Measurements from ENCODE around the gene CFAP69. TPM values are rescaled to one million over a fixed set of nuclear protein-coding genes. Genes with fewer than 3 reads are reported as not detected.
A peak's percentile ranks its signal among the peaks of the same experiment; 100 is the strongest.
"Not testable (repeated sequence)": the region's sequence is repeated elsewhere in the genome, so short reads cannot be mapped to it uniquely, and the experiment has no call there.

CFAP69 gene
- polyA plus RNA-seq, 4 donors = 1.0 to 4.9 (median 4.2) TPM

DNA sequence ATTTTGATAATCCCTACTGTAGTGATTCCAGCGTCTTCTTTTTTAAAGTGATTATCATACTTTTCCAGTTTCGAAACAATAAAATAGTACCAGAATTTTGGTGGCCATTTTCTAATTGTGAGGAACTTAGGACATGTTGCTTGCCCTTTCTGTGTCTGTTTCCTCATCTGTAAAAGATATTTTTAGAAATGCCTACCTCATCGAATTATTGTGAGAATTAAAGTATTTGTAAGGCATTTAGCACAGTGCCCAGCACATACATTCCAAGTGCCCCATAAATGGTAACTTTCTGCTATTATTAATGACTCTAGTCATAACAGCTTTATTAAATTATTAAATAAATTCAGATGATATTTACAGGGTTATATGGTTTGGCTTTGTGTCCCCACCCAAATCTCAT is 3.7 kb downstream of the CFAP69 start:
- Histone ChIP-seq H3K27me3 (ENCODE audit: control insufficient read depth in 3 of 3, insufficient read depth in 3 of 3, low read length in 3 of 3) (peaks cover 0 to 2% (median 0%) of the 10 kb centered on the region in 3 donors), H3K4me3 (ENCODE audit: low read depth in 1 of 3, low read length in 3 of 3) (no peak overlapping the region), H3K27ac (ENCODE audit: low read depth in 1 of 3, low read length in 2 of 3) (no peak overlapping the region), H3K9me3 (ENCODE audit: control insufficient read depth in 2 of 2, insufficient read depth in 1 of 2, low read depth in 1 of 2, low read length in 1 of 2) (no peaks in the 10 kb centered on the region), H3K4me1 (ENCODE audit: control insufficient read depth in 3 of 3, insufficient read depth in 2 of 3, low read depth in 1 of 3, low read length in 2 of 3) (peaks cover 4 to 11% (median 5%) of the 10 kb centered on the region in 3 donors), H3K36me3 (ENCODE audit: control insufficient read depth in 3 of 3, insufficient read depth in 2 of 3, low read depth in 1 of 3, low read length in 3 of 3) (no peaks in the 10 kb centered on the region)
- FAIRE-seq (no peak), DNase-seq (no peak)
- WGBS, 3 donors = 88 to 90% (median 88%) methylated on average over 3 of the region's 3 CpGs

DNA sequence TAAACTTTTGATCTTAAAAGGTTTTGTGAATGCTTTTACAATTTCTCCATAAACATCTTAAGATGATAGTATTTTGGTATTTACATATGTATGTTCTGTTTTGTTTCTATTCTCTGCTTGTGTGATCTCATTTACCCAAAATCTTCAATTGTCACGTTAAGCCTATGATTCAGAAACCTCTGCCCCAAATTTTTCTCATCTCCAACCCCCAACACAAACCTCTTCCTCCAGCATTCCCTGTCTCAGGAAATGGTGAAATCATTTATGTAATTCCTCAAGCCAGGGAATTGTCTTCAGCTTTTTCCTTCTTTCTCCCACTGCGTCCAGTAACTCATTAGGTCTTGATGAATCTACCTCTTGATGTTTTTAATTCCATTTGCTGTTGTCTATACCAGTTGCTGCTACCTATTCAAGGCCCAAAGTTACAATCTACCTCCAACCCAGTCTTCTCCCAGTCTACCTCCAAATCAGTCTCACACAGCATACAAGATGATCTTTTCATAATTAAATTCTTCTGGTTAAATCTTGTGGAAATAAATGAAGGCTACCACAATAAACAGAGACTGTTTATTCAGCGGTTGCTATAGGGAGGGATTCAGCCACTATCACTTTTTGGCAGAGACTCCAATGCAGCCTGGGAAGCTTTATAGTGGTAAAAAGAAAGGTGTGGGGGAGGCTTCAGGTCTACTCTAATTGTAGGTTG is 5.8 kb downstream of the CFAP69 start:
- no peak for FAIRE-seq
- Histone ChIP-seq H3K4me1 (ENCODE audit: control insufficient read depth in 3 of 3, insufficient read depth in 2 of 3, low read depth in 1 of 3, low read length in 2 of 3) (peaks cover 0 to 2% (median under 1%) of the 10 kb centered on the region in 3 donors), H3K36me3 (ENCODE audit: control insufficient read depth in 3 of 3, insufficient read depth in 2 of 3, low read depth in 1 of 3, low read length in 3 of 3) (no peaks in the 10 kb centered on the region), H3K9me3 (ENCODE audit: control insufficient read depth in 2 of 2, insufficient read depth in 1 of 2, low read depth in 1 of 2, low read length in 1 of 2) (no peaks in the 10 kb centered on the region), H3K27ac (ENCODE audit: low read depth in 1 of 3, low read length in 2 of 3) (peak overlapping the region in 1 of 3 donors; percentile 21), H3K27me3 (ENCODE audit: control insufficient read depth in 3 of 3, insufficient read depth in 3 of 3, low read length in 3 of 3) (peaks cover 0 to 2% (median 0%) of the 10 kb centered on the region in 3 donors), H3K4me3 (ENCODE audit: low read depth in 1 of 3, low read length in 3 of 3) (no peak overlapping the region)
- 63 to 70% (median 69%) methylated on average over 3 of the region's 3 CpGs for WGBS, 3 donors
- no peak for DNase-seq

DNA sequence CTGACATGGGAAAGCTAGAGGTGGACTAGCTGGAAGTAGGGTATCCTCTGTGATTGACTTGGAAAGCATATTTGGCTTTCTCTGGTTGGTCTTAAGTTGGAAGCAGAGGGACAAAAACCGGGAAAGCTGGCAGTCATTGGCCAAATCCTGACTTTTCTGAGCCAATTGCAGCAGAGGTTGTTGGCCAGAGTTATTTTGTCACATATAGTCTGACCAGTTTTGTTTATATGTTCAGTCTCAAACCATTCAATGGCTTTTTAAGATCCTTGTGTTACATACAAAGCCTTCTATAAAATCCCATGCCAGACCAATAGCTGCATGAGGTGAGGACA is 6.3 kb downstream of the CFAP69 start:
- no peaks in the 10 kb centered on the region for H3K36me3 ChIP-seq (ENCODE audit: control insufficient read depth in 3 of 3, insufficient read depth in 2 of 3, low read depth in 1 of 3, low read length in 3 of 3)
- H3K4me3 ChIP-seq (ENCODE audit: low read depth in 1 of 3, low read length in 3 of 3) = no peak overlapping the region
- FAIRE-seq = no peak
- 65 to 76% (median 67%) methylated on average over 1 of the region's 1 CpG for WGBS, 3 donors
- DNase-seq = no peak
- no peaks in the 10 kb centered on the region for H3K9me3 ChIP-seq (ENCODE audit: control insufficient read depth in 2 of 2, insufficient read depth in 1 of 2, low read depth in 1 of 2, low read length in 1 of 2)
- peak overlapping the region in 1 of 3 donors; percentile 17 for H3K27ac ChIP-seq (ENCODE audit: low read depth in 1 of 3, low read length in 2 of 3)
- peaks cover 0 to 2% (median 0%) of the 10 kb centered on the region in 3 donors for H3K4me1 ChIP-seq (ENCODE audit: control insufficient read depth in 3 of 3, insufficient read depth in 2 of 3, low read depth in 1 of 3, low read length in 2 of 3)
- peaks cover 0 to under 1% (median 0%) of the 10 kb centered on the region in 3 donors for H3K27me3 ChIP-seq (ENCODE audit: control insufficient read depth in 3 of 3, insufficient read depth in 3 of 3, low read length in 3 of 3)

DNA sequence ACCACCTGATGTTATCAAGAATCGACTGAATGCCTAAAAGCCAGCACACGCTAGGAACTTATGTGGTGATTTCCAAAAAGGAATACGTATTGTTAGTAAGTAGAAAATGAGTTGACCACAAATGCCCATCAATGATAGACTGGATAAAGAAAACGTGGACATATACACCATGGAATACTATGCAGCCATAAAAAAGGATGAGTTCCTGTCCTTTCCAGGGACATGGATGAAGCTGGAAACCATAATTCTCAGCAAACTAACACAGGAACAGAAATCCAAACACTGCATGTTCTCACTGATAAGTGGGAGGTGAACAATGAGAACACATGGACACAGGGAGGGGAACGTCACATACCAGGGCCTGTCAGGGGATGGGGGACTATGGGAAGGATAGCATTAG is 11.0 kb downstream of the CFAP69 start:
- not testable (repeated sequence) for H3K9me3 ChIP-seq (ENCODE audit: control insufficient read depth in 2 of 2, insufficient read depth in 1 of 2, low read depth in 1 of 2, low read length in 1 of 2); H3K4me1 ChIP-seq (ENCODE audit: control insufficient read depth in 3 of 3, insufficient read depth in 2 of 3, low read depth in 1 of 3, low read length in 2 of 3); H3K27ac ChIP-seq (ENCODE audit: low read depth in 1 of 3, low read length in 2 of 3); H3K27me3 ChIP-seq (ENCODE audit: control insufficient read depth in 3 of 3, insufficient read depth in 3 of 3, low read length in 3 of 3); FAIRE-seq; DNase-seq; H3K4me3 ChIP-seq (ENCODE audit: low read depth in 1 of 3, low read length in 3 of 3); H3K36me3 ChIP-seq (ENCODE audit: control insufficient read depth in 3 of 3, insufficient read depth in 2 of 3, low read depth in 1 of 3, low read length in 3 of 3)
- 91 to 94% (median 93%) methylated on average over 5 of the region's 5 CpGs for WGBS, 3 donors

DNA sequence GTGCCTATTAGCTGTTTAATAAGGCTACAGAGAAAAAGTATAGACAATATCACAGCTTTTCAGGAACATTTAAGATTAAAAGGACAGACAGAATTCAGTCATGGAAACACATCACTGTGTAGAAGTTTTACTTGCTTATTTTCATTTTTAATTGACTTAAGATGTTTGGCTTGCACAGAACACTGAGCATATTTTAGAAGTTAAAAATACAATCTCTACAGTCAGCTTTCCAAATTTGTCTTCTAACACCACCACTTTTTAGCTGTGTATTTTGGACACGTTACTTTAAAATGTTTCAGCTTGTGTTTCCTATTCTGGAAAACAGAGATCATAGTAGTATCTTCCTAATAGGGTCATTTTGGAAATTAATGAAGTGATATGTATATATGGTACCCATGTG is 11.8 kb downstream of the CFAP69 start:
- H3K4me3 ChIP-seq (ENCODE audit: low read depth in 1 of 3, low read length in 3 of 3) = no peak overlapping the region
- no peaks in the 10 kb centered on the region for H3K9me3 ChIP-seq (ENCODE audit: control insufficient read depth in 2 of 2, insufficient read depth in 1 of 2, low read depth in 1 of 2, low read length in 1 of 2)
- no peaks in the 10 kb centered on the region for H3K4me1 ChIP-seq (ENCODE audit: control insufficient read depth in 3 of 3, insufficient read depth in 2 of 3, low read depth in 1 of 3, low read length in 2 of 3)
- DNase-seq = no peak
- no peaks in the 10 kb centered on the region for H3K36me3 ChIP-seq (ENCODE audit: control insufficient read depth in 3 of 3, insufficient read depth in 2 of 3, low read depth in 1 of 3, low read length in 3 of 3)
- no peak for FAIRE-seq
- 77 to 95% (median 85%) methylated on average over 1 of the region's 1 CpG for WGBS, 3 donors
- H3K27me3 ChIP-seq (ENCODE audit: control insufficient read depth in 3 of 3, insufficient read depth in 3 of 3, low read length in 3 of 3) = no peaks in the 10 kb centered on the region
- no peak overlapping the region for H3K27ac ChIP-seq (ENCODE audit: low read depth in 1 of 3, low read length in 2 of 3)

DNA sequence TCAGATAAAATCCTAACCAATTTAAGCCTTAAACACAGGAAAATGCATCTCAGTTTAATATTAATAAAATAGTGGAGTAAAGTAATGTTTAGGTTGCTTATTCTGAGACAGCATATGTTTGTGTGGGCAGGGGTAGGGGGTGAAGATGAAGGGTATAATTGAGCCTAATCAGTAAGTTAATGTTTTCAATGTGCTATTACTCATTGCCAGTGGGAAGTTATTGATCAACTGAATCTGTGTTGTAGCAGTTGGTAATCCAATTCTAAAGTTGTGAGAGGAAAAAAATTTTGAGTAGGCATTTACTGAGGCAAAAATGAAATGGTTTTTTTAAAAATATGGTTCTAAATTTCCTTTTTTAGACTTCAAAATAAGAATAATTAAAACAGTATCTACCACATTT is 16.5 kb downstream of the CFAP69 start:
- DNase-seq (no peak), FAIRE-seq (no peak)
- H3K27ac ChIP-seq (ENCODE audit: low read depth in 1 of 3, low read length in 2 of 3) = no peak overlapping the region
- no peaks in the 10 kb centered on the region for H3K27me3 ChIP-seq (ENCODE audit: control insufficient read depth in 3 of 3, insufficient read depth in 3 of 3, low read length in 3 of 3)
- H3K36me3 ChIP-seq (ENCODE audit: control insufficient read depth in 3 of 3, insufficient read depth in 2 of 3, low read depth in 1 of 3, low read length in 3 of 3) = no peaks in the 10 kb centered on the region
- H3K4me3 ChIP-seq (ENCODE audit: low read depth in 1 of 3, low read length in 3 of 3) = no peak overlapping the region
- no peaks in the 10 kb centered on the region for H3K9me3 ChIP-seq (ENCODE audit: control insufficient read depth in 2 of 2, insufficient read depth in 1 of 2, low read depth in 1 of 2, low read length in 1 of 2)
- H3K4me1 ChIP-seq (ENCODE audit: control insufficient read depth in 3 of 3, insufficient read depth in 2 of 3, low read depth in 1 of 3, low read length in 2 of 3) = no peaks in the 10 kb centered on the region

DNA sequence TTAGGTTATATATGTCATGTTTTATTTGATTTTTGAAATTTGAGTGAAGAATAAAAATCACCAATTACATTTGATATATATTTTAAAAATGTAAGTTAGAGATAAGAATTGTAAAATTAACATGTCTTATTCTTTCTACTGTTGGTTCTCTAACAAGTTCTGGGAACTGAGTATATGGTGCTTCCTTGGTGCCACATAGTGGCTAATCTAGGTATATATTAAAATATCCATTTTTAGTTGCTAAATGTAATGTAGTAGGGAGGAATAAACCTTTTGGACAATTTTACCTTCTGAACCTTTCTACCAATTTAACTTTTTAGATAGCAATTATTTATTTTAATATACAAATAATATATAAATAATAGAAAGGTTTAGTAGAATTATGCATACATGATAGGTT is 17.5 kb downstream of the CFAP69 start:
- no peaks in the 10 kb centered on the region for H3K36me3 ChIP-seq (ENCODE audit: control insufficient read depth in 3 of 3, insufficient read depth in 2 of 3, low read depth in 1 of 3, low read length in 3 of 3)
- peak; percentile 46 to 51 for DNase-seq
- H3K4me3 ChIP-seq (ENCODE audit: low read depth in 1 of 3, low read length in 3 of 3) = no peak overlapping the region
- H3K9me3 ChIP-seq (ENCODE audit: control insufficient read depth in 2 of 2, insufficient read depth in 1 of 2, low read depth in 1 of 2, low read length in 1 of 2) = no peaks in the 10 kb centered on the region
- no peak overlapping the region for H3K27ac ChIP-seq (ENCODE audit: low read depth in 1 of 3, low read length in 2 of 3)
- FAIRE-seq = peak; percentile 97
- no peaks in the 10 kb centered on the region for H3K27me3 ChIP-seq (ENCODE audit: control insufficient read depth in 3 of 3, insufficient read depth in 3 of 3, low read length in 3 of 3)
- peaks cover 0 to 5% (median 3%) of the 10 kb centered on the region in 3 donors for H3K4me1 ChIP-seq (ENCODE audit: control insufficient read depth in 3 of 3, insufficient read depth in 2 of 3, low read depth in 1 of 3, low read length in 2 of 3)

DNA sequence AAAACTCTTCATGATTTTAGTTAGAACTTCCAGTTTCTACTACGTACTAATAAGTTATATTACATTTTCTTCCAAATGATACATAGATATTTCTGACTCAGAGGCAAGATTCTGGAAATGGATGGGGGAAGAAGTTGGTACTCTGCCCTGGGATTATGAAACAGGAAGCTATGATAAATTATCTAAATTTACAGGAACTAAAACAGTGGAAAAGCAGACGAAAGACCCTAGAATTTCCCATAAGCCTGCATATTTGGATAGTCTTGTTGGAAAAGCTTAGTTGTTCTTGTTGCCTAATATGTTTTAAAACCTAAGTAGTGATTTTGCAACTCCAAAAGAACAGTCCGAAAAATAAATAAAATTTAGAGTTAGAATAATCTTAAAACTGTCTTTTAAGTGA is 21.8 kb downstream of the CFAP69 start:
- DNase-seq (no peak), FAIRE-seq (no peak)
- H3K4me1 ChIP-seq (ENCODE audit: control insufficient read depth in 3 of 3, insufficient read depth in 2 of 3, low read depth in 1 of 3, low read length in 2 of 3) = peaks cover 0 to 5% (median 3%) of the 10 kb centered on the region in 3 donors
- H3K4me3 ChIP-seq (ENCODE audit: low read depth in 1 of 3, low read length in 3 of 3) = no peak overlapping the region
- H3K27me3 ChIP-seq (ENCODE audit: control insufficient read depth in 3 of 3, insufficient read depth in 3 of 3, low read length in 3 of 3) = no peaks in the 10 kb centered on the region
- H3K36me3 ChIP-seq (ENCODE audit: control insufficient read depth in 3 of 3, insufficient read depth in 2 of 3, low read depth in 1 of 3, low read length in 3 of 3) = no peaks in the 10 kb centered on the region
- H3K9me3 ChIP-seq (ENCODE audit: control insufficient read depth in 2 of 2, insufficient read depth in 1 of 2, low read depth in 1 of 2, low read length in 1 of 2) = no peaks in the 10 kb centered on the region
- 56 to 68% (median 67%) methylated on average over 3 of the region's 3 CpGs for WGBS, 3 donors
- no peak overlapping the region for H3K27ac ChIP-seq (ENCODE audit: low read depth in 1 of 3, low read length in 2 of 3)

DNA sequence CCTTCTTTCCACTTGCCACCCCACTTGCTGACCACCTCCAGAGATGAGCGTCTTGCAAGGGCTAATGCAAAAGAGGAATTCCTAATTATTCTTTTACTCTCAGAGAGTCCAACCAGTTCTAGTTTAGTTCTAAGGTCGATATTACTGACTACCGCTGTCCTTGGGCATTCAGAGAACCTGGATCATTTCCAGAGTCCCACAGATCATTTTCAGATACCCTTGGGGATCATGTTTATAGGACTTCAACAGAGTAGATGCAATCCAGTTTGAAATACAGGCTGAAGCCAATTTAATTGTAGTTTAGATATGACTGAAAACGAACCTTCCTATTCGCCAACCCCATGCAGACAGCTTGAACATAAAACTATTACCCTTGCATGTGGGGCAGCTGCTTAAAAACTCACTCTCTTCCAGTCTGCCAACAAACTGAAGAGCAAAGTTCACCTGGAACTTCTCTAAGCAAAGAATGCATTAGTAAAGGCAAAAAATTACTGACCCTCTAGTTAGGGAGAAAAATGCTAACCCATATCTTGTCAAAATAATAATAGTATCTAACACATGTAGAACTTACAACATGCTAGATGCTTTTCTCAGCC is 22.4 kb downstream of the CFAP69 start:
- 12 to 57% (median 28%) methylated on average over 5 of the region's 5 CpGs for WGBS, 3 donors
- FAIRE-seq (no peak), DNase-seq (peak in 1 of 2 donors; percentile 23)
- Histone ChIP-seq H3K27me3 (ENCODE audit: control insufficient read depth in 3 of 3, insufficient read depth in 3 of 3, low read length in 3 of 3) (no peaks in the 10 kb centered on the region), H3K36me3 (ENCODE audit: control insufficient read depth in 3 of 3, insufficient read depth in 2 of 3, low read depth in 1 of 3, low read length in 3 of 3) (no peaks in the 10 kb centered on the region), H3K4me3 (ENCODE audit: low read depth in 1 of 3, low read length in 3 of 3) (no peak overlapping the region), H3K27ac (ENCODE audit: low read depth in 1 of 3, low read length in 2 of 3) (peak overlapping the region in 1 of 3 donors; percentile 62), H3K9me3 (ENCODE audit: control insufficient read depth in 2 of 2, insufficient read depth in 1 of 2, low read depth in 1 of 2, low read length in 1 of 2) (no peaks in the 10 kb centered on the region), H3K4me1 (ENCODE audit: control insufficient read depth in 3 of 3, insufficient read depth in 2 of 3, low read depth in 1 of 3, low read length in 2 of 3) (peaks cover 0 to 5% (median 3%) of the 10 kb centered on the region in 3 donors)

All from small intestine (tissue), 7 donors.